ENCODE data around the gene RGS6.
"Not testable (repeated sequence)": the region's sequence is repeated elsewhere in the genome, so short reads cannot be mapped to it uniquely, and the experiment has no call there.

RGS6 gene

DNA sequence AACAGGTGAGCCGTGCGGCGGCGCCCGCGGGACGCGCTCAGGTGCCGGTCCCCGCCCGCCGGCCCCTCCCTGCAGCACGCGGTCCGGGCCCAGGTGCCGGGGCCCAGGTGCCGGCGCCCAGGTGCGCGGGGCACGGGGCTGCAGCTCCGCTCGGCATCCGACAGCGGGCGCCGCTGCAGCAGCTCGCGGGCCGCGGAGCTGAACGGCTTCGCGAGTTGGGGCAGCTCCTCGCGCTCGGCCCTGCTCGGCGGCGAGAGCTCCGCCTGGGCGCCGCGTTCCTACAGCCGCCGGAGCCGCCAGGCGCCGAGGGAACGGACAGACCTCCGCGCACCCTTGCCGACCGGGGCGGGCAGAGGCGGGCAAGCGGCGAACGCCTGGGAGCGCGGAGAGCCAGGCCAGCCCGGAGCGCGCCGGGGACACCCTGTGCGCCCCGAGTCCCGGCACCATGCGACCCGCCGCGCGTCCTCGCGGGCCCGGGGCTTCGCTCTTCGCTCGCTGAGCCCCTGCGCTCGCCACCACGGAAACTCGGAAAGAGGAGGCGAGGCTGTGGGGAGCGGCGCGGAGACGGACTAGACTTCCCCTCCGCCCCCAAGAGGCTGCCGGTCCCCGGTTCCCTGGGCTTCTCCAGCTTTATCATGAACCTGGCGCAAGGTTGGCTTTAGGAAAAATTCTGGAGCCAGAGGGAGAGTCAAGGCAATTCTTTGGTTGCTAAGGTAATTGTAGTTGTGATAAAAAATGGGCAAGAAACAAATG, at the start of gene RGS6:
Gene RGS6 (plus strand): TSS at position 201 of the 753 bp plus-strand sequence.
- DNase-seq (ENCODE audit: low read depth), result no peak

- DNase-seq (ENCODE audit: low read depth), result no peak
Measured at GRCh38 chr14:71883094-71883493, 49.1 kb upstream of the RGS6 start.

DNA sequence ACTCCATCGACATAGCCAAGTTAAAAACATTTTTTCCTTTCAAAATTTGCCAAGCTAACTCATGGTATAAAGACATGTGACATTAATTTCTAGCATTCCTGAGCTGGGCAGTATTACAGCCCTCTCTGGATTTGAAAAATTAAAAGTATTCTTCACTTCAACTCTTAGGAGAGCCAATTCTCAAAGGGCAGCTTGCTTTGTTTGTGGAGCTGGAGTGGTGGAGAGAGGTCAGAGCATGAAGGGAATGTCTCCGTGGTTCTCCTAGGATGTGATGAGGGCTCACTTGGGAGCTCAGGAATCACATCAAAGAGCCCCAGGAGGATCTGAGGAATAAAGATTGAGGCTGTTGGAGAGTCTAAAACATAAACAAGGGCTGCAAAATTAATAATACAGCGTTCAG, 46.9 kb upstream of the RGS6 start:
- DNase-seq (ENCODE audit: low read depth), result no peak

- not testable (repeated sequence) for DNase-seq (ENCODE audit: low read depth)
Measured at GRCh38 chr14:71887802-71888201, 44.4 kb upstream of the RGS6 start.

- DNase-seq (ENCODE audit: low read depth), result no peak
Measured at GRCh38 chr14:71890541-71890940, 41.7 kb upstream of the RGS6 start.

DNA sequence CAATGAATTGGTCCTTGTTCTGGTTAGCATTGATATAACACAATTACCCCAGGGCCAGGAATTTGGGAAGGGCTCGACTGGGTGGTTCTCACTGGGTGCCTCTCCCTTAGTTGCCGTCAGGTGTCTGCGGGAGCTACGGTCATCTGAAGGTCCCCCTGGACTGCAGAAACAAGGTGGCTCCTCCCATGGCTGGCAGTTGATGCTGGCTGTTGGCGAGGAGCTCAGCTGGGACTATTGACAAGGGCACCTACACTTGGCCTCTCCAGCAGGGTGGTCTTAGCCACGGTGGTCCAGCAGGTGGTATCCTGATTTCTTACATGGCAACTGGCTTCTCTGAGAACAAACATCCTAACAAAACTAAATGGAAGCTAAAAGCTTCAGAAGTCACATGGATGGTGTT, 41.0 kb upstream of the RGS6 start:
- DNase-seq (ENCODE audit: low read depth), result no peak

GRCh38 chr14:71891970-71892369, 40.3 kb upstream of the RGS6 start:
- no peak for DNase-seq (ENCODE audit: low read depth)

DNA sequence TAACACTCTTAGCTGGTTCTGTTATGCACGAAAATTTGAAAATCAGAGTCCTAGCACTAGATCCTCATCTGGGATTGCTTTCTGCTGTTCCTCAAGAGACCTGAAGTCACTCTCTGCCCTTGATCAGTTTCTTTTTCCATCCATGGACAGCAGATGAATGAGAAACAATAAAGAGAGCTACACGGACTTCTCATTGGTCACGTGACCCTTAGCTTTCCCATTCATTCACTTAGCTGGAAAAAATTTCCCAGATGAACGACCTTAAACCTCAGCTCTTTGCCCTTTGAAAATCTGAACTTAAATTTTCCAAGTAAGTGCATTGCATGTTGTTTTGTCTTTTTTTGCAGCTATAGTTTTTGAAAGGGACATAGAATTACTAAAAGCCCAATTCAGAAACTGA, 27.2 kb upstream of the RGS6 start:
- no peak for DNase-seq (ENCODE audit: low read depth)

DNA sequence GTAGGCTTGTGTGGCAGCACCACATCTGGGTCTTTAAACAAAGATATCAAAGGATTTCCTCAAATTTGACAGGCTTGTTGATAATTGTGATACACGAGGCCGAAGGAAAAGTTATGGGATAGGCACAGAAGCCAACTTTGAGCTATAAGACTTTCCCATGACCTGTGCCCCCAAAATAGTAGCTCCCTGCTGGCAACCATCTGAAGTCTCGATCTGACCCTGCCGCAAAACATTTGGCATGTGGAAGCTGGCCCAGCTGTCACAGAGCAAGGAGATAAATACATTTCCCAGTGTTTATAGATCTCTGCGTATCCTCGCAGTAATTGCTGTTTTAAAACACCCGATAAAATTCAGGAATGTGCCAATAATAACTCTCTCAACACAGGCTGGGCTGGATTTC, 26.4 kb upstream of the RGS6 start:
- DNase-seq (ENCODE audit: low read depth), result no peak

GRCh38 chr14:71907793-71908515, 24.3 kb upstream of the RGS6 start:
- DNase-seq (ENCODE audit: low read depth), result no peak

DNA sequence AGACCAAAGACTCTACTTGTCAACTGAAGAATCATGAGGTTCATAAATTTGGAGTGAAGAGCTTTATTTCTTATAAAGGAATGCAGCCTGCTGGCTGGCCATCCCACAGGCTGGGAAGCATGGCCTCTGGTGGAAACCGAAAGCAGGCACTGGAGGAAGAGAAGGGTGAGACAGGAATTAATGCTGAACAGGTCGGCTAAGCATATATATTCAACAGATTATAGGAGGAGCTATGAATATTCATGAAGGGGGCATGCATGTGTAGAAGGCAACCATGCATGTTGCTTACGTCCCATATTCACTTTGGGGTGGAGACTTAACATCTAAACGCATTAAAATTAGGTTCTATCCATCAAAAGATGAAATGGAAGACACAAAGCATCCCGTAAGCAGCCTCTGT, 20.6 kb upstream of the RGS6 start:
- DNase-seq (ENCODE audit: low read depth), result no peak

DNA sequence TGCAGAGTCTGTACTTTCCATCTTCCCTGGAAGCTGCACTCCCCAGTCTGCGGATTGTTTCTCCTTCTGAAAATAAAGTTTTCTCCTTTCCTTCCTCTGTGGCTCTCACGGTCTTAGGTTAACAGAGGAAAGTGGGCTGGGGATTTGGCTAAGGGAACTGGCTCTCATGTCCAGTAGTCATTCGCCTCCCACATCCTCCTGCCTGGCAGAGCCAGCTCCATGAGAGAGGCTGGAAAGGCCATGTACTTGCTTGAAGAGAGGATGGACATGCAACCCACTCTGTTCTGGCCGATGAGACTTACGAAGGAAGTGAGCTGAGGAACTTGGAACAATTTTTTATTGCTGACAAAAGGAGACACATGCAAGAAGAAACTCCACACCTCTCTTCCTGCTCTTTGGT, 18.9 kb upstream of the RGS6 start:
- DNase-seq (ENCODE audit: low read depth), result no peak

DNA sequence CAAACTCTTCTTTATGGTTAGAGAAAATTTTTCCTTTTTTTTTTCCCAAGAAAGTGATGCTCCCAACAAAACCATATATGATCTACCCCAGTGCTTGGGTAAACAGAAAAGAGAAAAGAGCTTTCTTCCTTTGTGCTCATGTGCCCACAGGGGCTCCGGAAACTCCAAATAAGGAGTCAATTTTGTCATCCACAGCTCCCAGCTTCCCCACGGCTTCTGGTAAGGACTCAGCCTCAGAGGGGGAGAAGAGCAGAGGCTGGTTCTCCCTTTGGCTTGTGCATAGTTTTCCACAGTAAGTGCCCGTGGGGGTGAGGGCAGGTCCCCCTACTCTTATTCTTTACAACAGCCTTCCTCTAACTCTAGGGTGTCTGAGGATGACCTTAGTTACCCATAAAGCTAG, 13.3 kb upstream of the RGS6 start:
- no peak for DNase-seq (ENCODE audit: low read depth)

GRCh38 chr14:71923513-71923912, 8.7 kb upstream of the RGS6 start:
- no peak for DNase-seq (ENCODE audit: low read depth)

DNA sequence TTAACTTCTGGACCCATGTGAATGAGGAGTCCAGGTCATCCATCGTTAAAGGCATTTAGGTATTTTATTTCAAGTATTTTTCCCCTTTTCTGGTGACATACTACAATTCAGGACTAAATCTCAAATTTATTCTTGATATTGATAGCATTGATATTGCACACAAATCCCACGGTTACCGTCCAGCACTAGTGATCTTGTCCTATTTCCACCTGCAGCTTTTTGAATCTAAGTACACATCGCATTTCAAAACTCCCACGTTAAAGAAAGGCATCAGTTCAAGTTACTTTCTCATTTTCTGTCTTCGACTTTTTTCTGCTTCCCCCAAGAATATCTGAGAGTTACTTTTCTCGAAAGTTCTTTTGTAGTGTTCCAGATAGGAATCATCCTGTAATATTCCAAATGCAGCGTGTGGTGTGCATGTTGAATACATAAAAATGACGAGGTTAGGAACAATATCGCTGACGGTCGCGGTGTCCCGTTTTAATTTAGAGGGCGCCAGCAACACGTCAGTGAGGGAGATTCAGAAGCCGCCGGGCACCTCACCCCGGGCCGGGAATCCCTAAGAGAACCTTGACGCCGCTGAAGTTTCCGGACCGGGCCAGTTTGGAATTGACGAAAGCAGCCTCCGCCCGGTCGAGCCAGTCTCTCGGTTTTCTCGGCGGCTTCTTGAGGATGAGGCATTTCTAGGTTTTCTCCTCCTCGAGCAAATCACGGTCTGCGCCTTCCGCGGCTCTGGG, 569 bp upstream of the RGS6 start:
- no peak for DNase-seq (ENCODE audit: low read depth)

GRCh38 chr14:71933001-71933587, 865 bp downstream of the RGS6 start:
- no peak for DNase-seq (ENCODE audit: low read depth)

DNA sequence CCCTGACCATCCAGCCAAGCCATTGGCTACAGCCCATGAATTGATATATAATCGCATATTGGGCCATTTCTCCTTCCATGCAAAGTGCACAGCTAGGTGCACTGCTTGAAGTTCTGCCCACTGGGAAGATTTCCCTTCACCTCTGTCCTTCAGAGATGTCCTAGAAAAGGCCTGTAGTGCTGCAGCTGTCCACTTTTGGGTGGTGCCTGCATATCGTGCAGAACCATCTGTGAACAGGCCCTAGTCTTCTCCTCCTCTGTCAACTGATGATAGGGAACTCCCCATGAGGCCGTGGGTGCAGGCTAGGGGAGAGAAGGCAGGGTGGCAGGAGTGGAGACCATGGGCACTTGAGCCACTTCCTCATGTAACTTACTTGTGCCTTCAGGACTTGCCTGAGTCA, 6.0 kb downstream of the RGS6 start:
- DNase-seq (ENCODE audit: low read depth), result not testable (repeated sequence)

GRCh38 chr14:71939344-71939743, 7.1 kb downstream of the RGS6 start:
- DNase-seq (ENCODE audit: low read depth), result not testable (repeated sequence)

DNA sequence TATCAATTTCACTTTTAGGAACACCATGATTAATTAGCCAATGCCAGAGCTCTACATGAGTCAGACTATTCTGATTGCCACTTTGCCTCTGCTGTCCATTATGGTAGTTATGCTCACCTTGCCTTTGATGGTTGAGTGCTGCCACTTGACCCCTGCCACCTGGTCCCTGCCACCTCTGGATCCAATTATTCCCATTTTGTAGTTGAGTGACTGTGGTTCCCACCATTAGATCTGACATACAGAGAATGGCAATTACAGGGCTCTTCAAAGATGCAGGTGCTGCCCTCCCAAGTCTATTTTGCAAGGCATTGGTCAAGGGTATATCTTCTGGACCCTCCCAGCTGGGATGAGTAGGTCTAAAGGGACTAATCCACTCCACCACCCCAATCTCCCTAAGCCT, 8.3 kb downstream of the RGS6 start:
- not testable (repeated sequence) for DNase-seq (ENCODE audit: low read depth)

GRCh38 chr14:71941616-71942015, 9.4 kb downstream of the RGS6 start:
- not testable (repeated sequence) for DNase-seq (ENCODE audit: low read depth)

GRCh38 chr14:71942904-71943694, 10.9 kb downstream of the RGS6 start:
- DNase-seq (ENCODE audit: low read depth), result no peak

- DNase-seq (ENCODE audit: low read depth), result no peak
Measured at GRCh38 chr14:71943695-71944018, 11.4 kb downstream of the RGS6 start.

Data from stimulated activated CD8-positive, alpha-beta memory T cell treated with anti-CD3 and anti-CD28 coated beads, Interleukin-12 subunit alpha, Interleukin-12 subunit beta, amount 100 ng/mL, for 1 hour (primary cell).